K562 (cell line): Measurements from ENCODE around the gene RAB7A. TPM values are rescaled to one million over a fixed set of nuclear protein-coding genes. Genes with fewer than 3 reads are reported as not detected.

Experiments
- ARID3B ChIP-seq: fragments of 250-450 bp; sonication (Bioruptor Pico); IDR thresholded peaks from 2 replicates; pipeline ENCODE4 v1.4.0; 2020; ENCODE audit warnings: borderline replicate concordance
- ATF4 ChIP-seq: fragments of 450-650 bp; formaldehyde crosslinking; IDR thresholded peaks from 2 replicates; pipeline ENCODE4 v1.4.0; 2022; ENCODE audit warnings: mild to moderate bottlenecking, moderate library complexity
- E2F3 ChIP-seq: fragments of 250-450 bp; sonication (Bioruptor Pico); IDR thresholded peaks from 2 replicates; pipeline ENCODE4 v1.4.0; 2020; ENCODE audit warnings: mild to moderate bottlenecking
- FOXA3 ChIP-seq, 2 experiments: fragments of 450-650 bp in 1 of 2; sonication (generic) in 1 of 2; formaldehyde crosslinking; IDR thresholded peaks in 1 of 2; conservative IDR thresholded peaks in 1 of 2; 2 replicates each; pipeline versions ENCODE4 v1.4.0 to v1.8.0; 2020 to 2022; ENCODE audit warnings: mild to moderate bottlenecking in 2 of 2, missing genetic modification reagents in 1 of 2
- HBP1 ChIP-seq: fragments of 450-650 bp; formaldehyde crosslinking; IDR thresholded peaks from 2 replicates; pipeline ENCODE4 v1.4.0; 2022; ENCODE audit warnings: missing genetic modification characterization
- HMG20B ChIP-seq: fragments of 250-450 bp; sonication (Bioruptor Pico); IDR thresholded peaks from 2 replicates; pipeline ENCODE4 v1.5.0; 2021; ENCODE audit warnings: mild to moderate bottlenecking
- HMGXB4 ChIP-seq: sonication (generic); formaldehyde crosslinking; IDR thresholded peaks from 2 replicates; pipeline ENCODE4 v1.8.1; 2023; ENCODE audit warnings: mild to moderate bottlenecking, missing genetic modification reagents
- MAX ChIP-seq: sonication (generic); formaldehyde crosslinking; IDR thresholded peaks from 2 replicates; pipeline ENCODE4 v1.9.0; 2022; ENCODE audit warnings: mild to moderate bottlenecking, missing genetic modification reagents
- SMAD4 ChIP-seq: fragments of 250-450 bp; sonication (Bioruptor Pico); conservative IDR thresholded peaks from 2 replicates; pipeline ENCODE4 v1.8.0; 2021; ENCODE audit warnings: inconsistent platforms, mild to moderate bottlenecking, moderate library complexity
- SNIP1 ChIP-seq: fragments of 450-650 bp; IDR thresholded peaks from 2 replicates; pipeline ENCODE4 v1.7.1; 2017; ENCODE audit warnings: low read depth, mild to moderate bottlenecking
- SPI1 ChIP-seq: IDR thresholded peaks from 2 replicates; pipeline ENCODE4 v1.6.1; 2011; ENCODE audit warnings: low read depth, low read length, control low read depth, borderline replicate concordance
- TEAD1 ChIP-seq, 2 experiments: fragments of 450-650 bp in 1 of 2; sonication (generic) in 1 of 2; formaldehyde crosslinking; IDR thresholded peaks; 2 replicates each; pipeline versions ENCODE4 v1.4.0 to v1.8.0; 2020 to 2022; ENCODE audit warnings: mild to moderate bottlenecking in 2 of 2, missing genetic modification reagents in 1 of 2
- TEAD4 ChIP-seq, 2 experiments: sonication (generic) in 1 of 2; formaldehyde crosslinking in 1 of 2; IDR thresholded peaks; 2 replicates each; pipeline versions ENCODE4 v1.6.1 to v1.8.0; 2012 to 2022; ENCODE audit warnings: borderline replicate concordance in 1 of 2, inconsistent platforms in 1 of 2, low read length in 1 of 2, mild to moderate bottlenecking in 1 of 2, missing genetic modification reagents in 1 of 2
- ZBTB17 ChIP-seq: fragments of 450-650 bp; formaldehyde crosslinking; IDR thresholded peaks from 2 replicates; pipeline ENCODE4 v1.4.0; 2020; ENCODE audit warnings: mild to moderate bottlenecking
- ZBTB2 ChIP-seq: fragments of 450-650 bp; IDR thresholded peaks from 2 replicates; pipeline ENCODE4 v1.6.1; 2016; ENCODE audit warnings: antibody characterized with exemption
- ZNF134 ChIP-seq: fragments of 250-450 bp; sonication (Bioruptor Pico); conservative IDR thresholded peaks from 2 replicates; pipeline ENCODE4 v1.4.0; 2020
- ZNF512 ChIP-seq: IDR thresholded peaks from 2 replicates; pipeline ENCODE4 v1.6.1; 2016; ENCODE audit warnings: missing genetic modification characterization, missing compliant biosample characterization
- polyA plus RNA-seq, 8 experiments: library from polyadenylated mRNA; depleted of rRNA in 4 of 8; stranded (reverse) in 5 of 8; unstranded in 3 of 8; fragments of >200 nt; fragmentation: Nextera tagmentation in 2 of 8; fragmentation: Illumina TruSeq in 1 of 8; extraction: Ambion mirVana in 2 of 8; extraction: Trizol in 1 of 8; gene quantifications; 2 replicates each; pipeline versions ENCODE4 v1.2.1 to v1.2.3, GENCODE V29; 2011 to 2014; ENCODE audit warnings: inconsistent platforms in 1 of 8, missing spikeins in 1 of 8
- total RNA-seq, 7 experiments: library from RNA; depleted of rRNA in 6 of 7; stranded (reverse); fragments of >200 nt in 6 of 7; fragmentation: Illumina TruSeq in 2 of 7; extraction: Trizol in 2 of 7; gene quantifications; 2 replicates each; pipeline versions ENCODE4 v1.2.1 to v1.2.3, GENCODE V29; 2011 to 2021; ENCODE audit warnings: low replicate concordance in 1 of 7

The RAB7A gene
- total and polyA plus RNA-seq, 9 of the 15 experiments (the other 6 are each of a cell fraction or from before 2014, with no cell fraction given): 30.9 to 204 (median 72.8) TPM

GRCh38 chr3:128680603-128681368 lies 45.2 kb upstream of the RAB7A start (continued):
- TF ChIP-seq SMAD4 (CRISPR knock-in tag) (peak; percentile 48), ZNF134 (no peak), SNIP1 (no peak), ZBTB17 (CRISPR knock-in tag) (peak; percentile 54; the same call in 1 of the 2 replicates), HBP1 (CRISPR knock-in tag) (no peak), TEAD4 (IDR thresholded peaks at IDR 0.05; ENCODE audit: low read length) (no peak), TEAD4 (CRISPR knock-in tag; IDR thresholded peaks at IDR 0.05; ENCODE audit: borderline replicate concordance) (no peak), E2F3 (CRISPR knock-in tag) (peak; percentile 49; the same call in 1 of the 2 replicates), TEAD1 (CRISPR knock-in tag; IDR thresholded peaks at IDR 0.05) (peak in 1 of 2 experiments; percentile 82; a peak in 2 of 4 replicates), ZBTB2 (peak; percentile 28; the same call in 1 of the 2 replicates), SPI1 (no peak), FOXA3 (CRISPR knock-in tag; conservative IDR thresholded peaks at IDR 0.05 in 1 of 2, IDR thresholded peaks at IDR 0.05 in 1 of 2) (0 out of 4 replicates have a peak, but pooled peaks of 1 of the 2 experiments have one; percentile 17), ARID3B (CRISPR knock-in tag) (no peak), ZNF512 (no peak), HMG20B (CRISPR knock-in tag) (no peak), HMGXB4 (CRISPR knock-in tag) (peak; percentile 85; the same call in 1 of the 2 replicates), MAX (CRISPR knock-in tag) (peak; percentile 76), ATF4 (CRISPR knock-in tag) (no peak)
